ENCODE data around the gene FOXP3.

- TF ChIP-seq POLR2A (IDR thresholded peaks at IDR 0.05) = no peak
- TF ChIP-seq CTCF (IDR thresholded peaks at IDR 0.05) = no peak
- no peak for TF ChIP-seq EP300 (IDR thresholded peaks at IDR 0.05)
- TF ChIP-seq POLR2AphosphoS5 (IDR thresholded peaks at IDR 0.05) = no peak
These were observed 25.8 kb downstream of the FOXP3 start for GRCh38 chrX:49238735-49239134.
